ENCODE results near the gene ARHGAP40. TPM values are rescaled to one million over a fixed set of nuclear protein-coding genes. Genes with fewer than 3 reads are reported as not detected.

ARHGAP40 gene
- total and polyA plus RNA-seq, 2 of the 4 experiments (the other 2 are of a cell fraction), result not detected

- no peak overlapping the region for H2BK15ac ChIP-seq (ENCODE audit: low read depth, low read length)
- DNase-seq, result no peak
- H3K36me3 ChIP-seq (ENCODE audit: control insufficient read depth, insufficient read depth, low read length), result no peaks in the 10 kb centered on the region
- H3K4ac ChIP-seq (ENCODE audit: low read depth, low read length), result no peak overlapping the region
- H2BK20ac ChIP-seq (ENCODE audit: low read depth, low read length), result no peak overlapping the region
- no peak overlapping the region for H3K9ac ChIP-seq (ENCODE audit: low read depth, low read length)
- ChIA-PET CTCF (no interaction called here), POLR2A (ENCODE audit: unreplicated experiment) (no interaction called here)
- H3K18ac ChIP-seq (ENCODE audit: low read depth, low read length), result no peak overlapping the region
- H4K8ac ChIP-seq (ENCODE audit: low read depth in 2 of 2, low read length in 2 of 2), result no peak overlapping the region
- ATAC-seq (ENCODE audit: low read depth), result no peak
- in situ Hi-C loops (cut with MboI; ENCODE audit: low sequenced_read_pairs), result no loop called here
- TF ChIP-seq BHLHE40 (IDR thresholded peaks at IDR 0.05; ENCODE audit: low read depth, low read length) (no peak), CHD1 (IDR thresholded peaks at IDR 0.05; ENCODE audit: low read depth, low read length) (no peak), USF2 (IDR thresholded peaks at IDR 0.05; ENCODE audit: low read depth, low read length) (no peak), MXI1 (IDR thresholded peaks at IDR 0.05; ENCODE audit: borderline replicate concordance, low read depth, low read length) (no peak), POLR2A (IDR thresholded peaks at IDR 0.05; ENCODE audit: low read depth, low read length) (no peak), NFE2L2 (IDR thresholded peaks at IDR 0.05; ENCODE audit: low read depth, low read length) (no peak), MAFK (IDR thresholded peaks at IDR 0.05; ENCODE audit: low read depth, low read length) (no peak), RAD21 (IDR thresholded peaks at IDR 0.05; ENCODE audit: low read length) (no peak)
- no peak overlapping the region for H3K14ac ChIP-seq (replicated peaks; ENCODE audit: low read depth, low read length)
- H3K23ac ChIP-seq (ENCODE audit: low read depth, low read length), result no peak overlapping the region
- H4K5ac ChIP-seq (ENCODE audit: low read depth, low read length), result no peak overlapping the region
- H3K79me1 ChIP-seq (ENCODE audit: low read depth in 1 of 2, low read length in 2 of 2), result no peaks in the 10 kb centered on the region
- no peak overlapping the region for H3K4me2 ChIP-seq (ENCODE audit: low read depth, low read length)
- H2BK5ac ChIP-seq (ENCODE audit: low read depth, low read length, poor library complexity, severe bottlenecking), result no peak overlapping the region
- H2BK120ac ChIP-seq (ENCODE audit: low read depth, low read length), result no peak overlapping the region
- no peaks in the 10 kb centered on the region for H3K9me1 ChIP-seq (ENCODE audit: insufficient read depth, low read length)
- intact Hi-C loops (cut with micrococcal nuclease), result loop anchor here (5.0 kb wide), 1 partner anchor 122 kb away; no protein-coding TSS in a partner anchor
- no peak overlapping the region for H3K56ac ChIP-seq (ENCODE audit: extremely low read depth, insufficient read depth, low read length)
- no peak overlapping the region for H2AFZ ChIP-seq (replicated peaks; ENCODE audit: low read length, poor library complexity)
- no peak overlapping the region for H3K4me3 ChIP-seq (ENCODE audit: insufficient read depth, low read depth, low read length)
- no peaks in the 10 kb centered on the region for H4K20me1 ChIP-seq (ENCODE audit: insufficient read depth, low read length)
- no TSS peak for BruUV-seq (replicated peaks)
- H3K9me3 ChIP-seq (ENCODE audit: control insufficient read depth, insufficient read depth, low read length), result no peaks in the 10 kb centered on the region
- H2AK9ac ChIP-seq (replicated peaks; ENCODE audit: low read depth, low read length, poor library complexity), result no peak overlapping the region
- WGBS, 2 experiments (ENCODE audit: extremely low coverage in 2 of 2, insufficient read length in 1 of 2), result no CpG with 5 or more reads among the region's 6 CpGs
- no peaks in the 10 kb centered on the region for H3K4me1 ChIP-seq (ENCODE audit: control insufficient read depth, insufficient read depth, low read length)
- no peak overlapping the region for H3K27ac ChIP-seq (ENCODE audit: insufficient read depth, low read length)
- peaks cover 5% of the 10 kb centered on the region; the same call in 1 of the 2 replicates for H3K27me3 ChIP-seq (ENCODE audit: control insufficient read depth, insufficient read depth, low read length)
- no peak overlapping the region for H4K91ac ChIP-seq (ENCODE audit: insufficient read depth, low read depth, low read length)
- dilution Hi-C loops (cut with HindIII; ENCODE audit: low sequenced_read_pairs, unreplicated experiment), result no loop called here
- no peak overlapping the region for H2AK5ac ChIP-seq (ENCODE audit: low read depth, low read length)
Measured at GRCh38 chr20:38630727-38631126, 29.1 kb downstream of the ARHGAP40 start.

All from IMR-90 (cell line).